CD4-positive, alpha-beta T cell treated with Interleukin-6 for 4 hours (primary cell): ENCODE results near the gene RXRA.
A peak's percentile ranks its signal among the peaks of the same experiment; 100 is the strongest.

Experiments used
- DNase-seq: peaks from one replicate; pipeline ENCODE4 v3.0.0-alpha.2; 2020; ENCODE audit warnings: mixed read lengths

The RXRA gene

DNA sequence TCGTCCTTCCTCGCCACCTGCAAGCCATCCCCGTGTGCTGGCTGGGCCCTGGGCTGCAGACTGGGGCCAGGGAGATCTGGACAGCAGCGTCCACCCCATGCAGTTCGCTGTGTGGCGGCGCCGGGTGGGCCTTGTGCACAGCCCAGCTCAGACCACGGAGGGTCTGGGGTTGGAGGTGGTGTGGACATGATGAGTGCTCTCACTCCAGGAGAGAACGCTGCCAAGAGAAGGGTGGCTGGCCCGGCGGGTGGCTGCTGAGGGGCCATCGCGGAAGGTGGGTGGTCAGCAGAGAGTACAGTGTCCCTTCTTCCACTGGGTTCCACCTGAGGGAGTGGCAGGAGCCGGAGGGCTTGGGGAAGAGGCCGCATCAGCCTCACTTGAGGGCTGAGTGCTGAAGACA, 44.4 kb downstream of the RXRA start:
- no peak for DNase-seq

DNA sequence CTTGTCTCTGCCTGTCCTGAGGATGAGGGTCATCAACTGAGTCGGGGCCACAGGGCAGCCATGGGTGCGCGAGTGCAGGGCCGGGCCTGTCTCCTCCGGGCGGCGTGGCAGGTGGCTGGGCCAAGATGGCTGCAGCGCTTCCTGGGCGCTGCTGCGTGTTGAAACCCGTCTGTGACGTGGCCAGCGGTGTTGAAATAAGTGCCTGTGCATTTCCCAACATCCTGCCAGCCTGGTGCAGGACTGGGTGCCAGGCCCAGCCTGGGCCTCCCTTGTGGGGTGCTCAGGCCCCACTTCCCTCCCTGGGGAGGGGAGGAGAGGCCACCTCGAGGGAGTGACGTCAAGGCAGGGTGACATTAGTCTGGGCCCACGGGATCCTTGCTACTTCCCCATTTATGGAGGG, 45.5 kb downstream of the RXRA start:
- no peak for DNase-seq

DNA sequence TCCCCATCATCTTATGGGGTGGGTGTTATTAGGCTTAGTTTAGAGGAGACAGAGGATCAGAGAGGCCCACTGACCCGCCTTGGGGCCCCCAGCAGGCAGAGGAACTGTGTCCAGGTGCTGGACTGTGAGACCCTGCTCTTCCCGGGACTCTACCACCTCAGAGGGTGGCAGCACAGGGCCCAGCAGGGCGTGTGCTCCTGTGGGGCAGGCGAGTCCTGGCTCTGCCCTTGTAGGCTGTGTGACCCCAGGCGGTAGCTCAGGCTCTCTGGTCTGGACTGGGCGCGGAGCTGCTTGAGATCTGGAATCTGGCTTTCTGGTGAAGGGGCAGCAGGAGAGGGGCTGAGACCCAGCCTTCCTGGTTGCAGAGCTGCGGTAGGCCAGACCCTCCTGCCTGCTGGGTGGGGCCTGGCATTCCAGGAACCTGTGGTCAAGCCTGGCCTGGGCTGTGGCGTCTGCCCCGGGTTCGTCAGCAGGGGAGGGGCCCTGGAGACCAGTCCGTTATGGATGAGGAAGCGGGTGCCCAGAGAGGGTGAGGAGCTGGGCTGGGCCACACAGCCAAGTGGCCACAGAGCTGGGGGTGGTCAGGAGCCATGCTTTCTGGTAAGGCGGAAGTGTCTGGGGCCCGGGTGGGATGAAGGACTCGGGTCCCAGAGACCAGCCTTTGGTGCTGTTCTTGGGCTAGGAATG, 46.5 kb downstream of the RXRA start:
- DNase-seq, result no peak

DNA sequence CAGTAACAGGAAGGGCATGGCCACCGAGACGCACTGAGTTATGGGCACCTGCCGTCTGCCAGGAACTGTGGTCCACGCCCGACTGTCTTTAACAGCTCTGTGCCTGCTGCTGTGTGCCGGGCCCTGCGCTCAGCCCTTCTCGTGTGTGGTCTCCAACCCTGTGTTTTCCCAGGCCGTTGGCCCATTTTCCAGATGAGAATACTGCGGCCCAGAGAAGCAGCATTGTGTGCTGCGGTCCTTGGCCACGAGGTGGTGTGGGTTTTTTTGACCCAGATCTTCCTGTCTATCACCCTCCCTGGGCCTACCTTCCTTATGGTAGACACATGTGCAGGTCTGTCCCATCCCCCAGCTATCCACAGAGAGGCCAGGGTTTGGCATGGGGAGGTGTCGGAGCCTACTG, 47.0 kb downstream of the RXRA start:
- DNase-seq, result no peak

DNA sequence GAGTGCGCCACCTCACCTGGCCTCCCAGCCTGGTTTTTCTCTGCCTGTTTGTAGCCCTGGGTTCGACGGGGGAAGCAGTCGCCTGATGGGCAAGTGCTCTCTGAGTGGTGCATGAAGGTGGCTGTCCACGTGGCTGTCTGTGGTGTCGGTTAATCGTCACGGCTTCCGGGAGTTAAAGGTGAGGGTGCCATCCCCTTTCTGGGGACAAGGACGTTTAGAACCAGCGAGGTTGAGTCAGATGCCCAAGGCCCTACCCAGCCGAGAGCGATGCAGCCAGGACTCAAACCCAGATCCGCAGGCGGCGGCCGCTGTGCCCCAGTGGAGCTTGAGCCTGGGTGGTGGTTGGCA, 47.7 kb downstream of the RXRA start:
- DNase-seq, result no peak

DNA sequence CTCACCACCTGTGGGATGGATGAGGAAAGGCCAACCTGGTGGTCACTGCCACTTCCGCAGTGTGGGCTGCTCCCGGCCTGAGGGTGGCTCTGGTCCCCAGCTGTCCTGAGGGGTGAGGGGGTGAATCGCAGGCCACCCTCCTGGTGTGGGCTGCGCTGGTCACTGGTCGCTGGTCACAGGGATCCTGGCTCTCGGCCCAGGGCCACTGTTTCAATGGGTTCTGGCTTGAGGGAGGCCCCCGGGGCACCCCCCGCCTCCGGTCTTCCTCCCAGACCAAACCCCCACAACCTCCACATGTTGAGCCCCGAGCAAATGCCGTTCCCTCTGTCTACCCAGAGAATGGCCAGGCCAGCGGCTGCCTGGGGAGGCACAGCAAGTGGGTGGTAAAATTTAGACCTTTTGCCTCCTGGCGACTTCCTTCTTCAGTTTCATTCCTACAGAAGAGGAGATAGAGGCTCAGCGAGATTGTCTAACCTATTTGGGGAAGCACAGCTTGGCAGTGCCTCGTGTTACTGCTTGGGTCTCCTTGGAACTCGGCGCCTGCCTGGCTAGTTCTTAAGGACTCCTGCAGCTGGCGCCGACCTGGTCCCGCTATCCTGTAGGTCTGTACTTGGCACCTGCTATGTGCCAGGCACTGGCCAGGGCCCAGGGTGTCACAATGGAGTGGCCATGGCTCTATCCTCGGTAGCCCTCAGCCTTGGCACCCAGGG, 48.2 kb downstream of the RXRA start:
- no peak for DNase-seq

DNA sequence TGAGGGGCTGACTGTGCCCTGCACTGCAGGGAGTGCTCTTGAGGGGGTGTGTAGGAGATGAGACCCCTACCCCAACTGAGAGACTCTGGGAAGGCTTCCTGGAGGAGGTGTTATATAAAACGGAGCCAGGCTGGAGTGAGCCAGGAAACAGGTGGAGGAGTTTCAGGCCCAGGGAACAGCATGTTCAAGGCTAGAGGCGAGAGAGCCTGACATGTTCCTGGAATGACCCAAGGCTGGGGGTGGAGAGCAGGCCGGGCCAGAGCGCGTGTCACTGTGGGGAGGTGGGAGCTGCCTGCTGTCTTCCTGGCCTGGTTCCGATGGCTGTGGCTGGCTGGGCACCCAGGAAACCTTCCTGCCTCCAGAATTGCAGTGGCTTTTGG, 48.7 kb downstream of the RXRA start:
- no peak for DNase-seq

DNA sequence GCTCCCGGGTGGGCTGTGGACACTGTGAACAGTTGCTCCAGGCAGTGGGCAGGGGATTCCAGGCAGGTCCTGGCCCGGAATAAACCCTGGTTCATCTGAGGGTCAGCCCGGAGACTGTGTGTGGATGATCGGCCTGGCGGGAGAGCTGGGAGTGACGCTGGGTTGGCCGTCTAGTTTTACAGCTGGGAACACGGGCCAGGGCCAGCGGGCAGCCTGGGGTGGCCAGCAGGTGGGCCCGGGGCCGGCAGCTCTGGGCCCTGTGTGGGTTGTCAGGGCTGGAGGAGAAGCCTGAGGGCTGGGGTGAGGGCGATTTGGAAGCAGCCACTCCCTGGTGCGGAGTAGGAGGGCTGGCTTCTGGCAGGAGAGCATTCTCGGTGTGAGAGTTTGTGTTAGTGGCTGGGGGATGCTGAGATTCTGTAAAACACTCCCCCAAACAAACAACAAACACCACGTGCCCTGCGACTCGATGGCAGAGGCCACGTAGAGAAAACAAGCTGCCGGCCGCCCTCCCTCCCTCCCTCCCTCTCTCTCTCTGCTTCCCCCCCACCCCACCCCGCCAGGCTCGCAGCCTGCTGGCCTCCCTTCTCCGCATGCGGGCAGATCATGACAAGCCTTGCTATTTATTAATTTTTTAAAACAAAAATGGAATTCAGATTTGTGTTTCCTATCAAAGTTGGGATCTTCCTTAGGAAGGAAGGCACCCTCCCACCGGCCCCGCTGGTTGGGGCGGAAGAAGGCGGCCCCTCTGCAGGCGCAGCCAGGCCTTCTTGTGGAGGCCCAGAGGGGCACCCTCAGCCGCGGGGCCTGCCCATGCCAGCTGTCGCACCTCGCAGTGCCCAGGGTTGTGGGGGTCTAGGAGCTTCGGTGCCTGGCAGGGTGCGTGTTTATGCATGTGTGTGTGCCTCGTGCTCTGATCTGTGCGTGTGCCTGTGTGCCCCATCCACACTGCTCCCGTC, 49.5 kb downstream of the RXRA start:
- DNase-seq, result no peak

DNA sequence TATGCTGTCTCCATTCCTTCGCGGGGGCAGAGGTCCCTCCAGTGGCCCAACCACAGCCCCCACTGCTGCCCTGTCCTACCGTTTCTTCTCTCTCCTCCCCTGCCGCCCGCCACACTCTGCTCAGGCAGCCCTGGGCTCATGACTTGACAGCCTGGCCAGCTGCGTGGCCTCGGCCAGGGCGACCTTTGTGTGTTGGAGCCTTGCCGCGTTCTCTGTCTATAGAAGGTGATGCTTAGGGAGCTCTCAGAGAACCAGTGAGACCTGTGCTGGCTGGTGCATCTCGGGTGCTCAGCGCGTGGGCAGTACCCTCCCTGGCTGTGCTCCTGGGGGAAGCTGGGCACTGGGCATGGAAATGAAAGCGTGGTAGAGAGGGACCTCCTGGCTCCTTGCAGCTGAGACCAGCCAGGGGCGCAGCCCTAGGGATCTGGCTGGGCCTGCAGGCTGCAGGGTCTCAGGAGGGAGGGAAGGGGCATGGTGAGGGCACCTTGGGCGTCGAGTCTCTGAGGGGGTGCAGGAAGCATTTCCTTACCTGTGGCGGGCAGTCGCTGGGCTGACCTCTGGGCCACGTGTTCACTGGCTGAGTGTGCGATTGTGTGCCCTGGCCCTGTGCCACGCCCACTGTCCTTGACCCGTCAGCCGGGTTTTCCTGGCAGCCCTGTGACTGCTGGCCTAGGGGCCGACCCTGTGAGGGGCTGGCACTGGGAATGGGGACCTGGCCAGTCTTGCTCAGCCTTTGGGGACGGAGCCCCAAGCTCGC, 50.3 kb downstream of the RXRA start:
- no peak for DNase-seq

DNA sequence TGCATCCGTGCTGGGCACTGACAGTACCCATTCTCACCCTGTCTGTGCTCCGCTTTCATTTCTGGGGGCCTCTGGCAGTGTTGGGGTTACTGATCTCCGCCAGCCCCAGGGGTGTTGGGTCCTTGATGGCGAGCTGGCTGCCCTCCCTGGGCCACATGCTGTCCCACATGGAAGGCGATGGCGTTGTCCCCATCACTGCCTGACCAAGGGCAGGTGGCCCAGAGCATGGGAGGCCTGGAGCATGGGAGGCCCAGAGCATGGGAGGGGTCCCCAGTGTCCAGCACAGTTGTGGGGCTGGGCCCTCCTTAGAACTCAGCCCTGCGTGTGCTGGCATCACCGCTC, 50.9 kb downstream of the RXRA start:
- no peak for DNase-seq

DNA sequence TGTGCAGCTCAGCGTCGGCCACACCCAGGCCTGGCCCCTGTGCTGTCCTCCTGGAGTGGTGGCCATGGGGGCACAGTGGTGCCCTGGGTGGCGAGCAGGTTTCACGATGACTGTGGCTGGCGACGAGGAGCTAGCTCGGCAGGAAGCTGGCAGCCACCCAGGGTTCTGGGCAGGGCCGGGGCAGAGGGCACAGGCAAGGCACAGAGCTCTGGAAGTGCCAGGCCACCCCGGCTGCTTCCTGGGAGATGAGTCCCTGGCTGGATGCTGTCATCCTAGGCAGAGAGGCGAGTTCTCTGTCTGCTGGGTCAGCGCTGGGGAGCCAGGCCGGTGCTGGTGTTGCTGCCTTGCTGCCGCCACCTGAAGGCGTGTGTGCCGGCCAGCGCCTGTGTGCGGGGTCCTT, 51.7 kb downstream of the RXRA start:
- peak; percentile 19 for DNase-seq

DNA sequence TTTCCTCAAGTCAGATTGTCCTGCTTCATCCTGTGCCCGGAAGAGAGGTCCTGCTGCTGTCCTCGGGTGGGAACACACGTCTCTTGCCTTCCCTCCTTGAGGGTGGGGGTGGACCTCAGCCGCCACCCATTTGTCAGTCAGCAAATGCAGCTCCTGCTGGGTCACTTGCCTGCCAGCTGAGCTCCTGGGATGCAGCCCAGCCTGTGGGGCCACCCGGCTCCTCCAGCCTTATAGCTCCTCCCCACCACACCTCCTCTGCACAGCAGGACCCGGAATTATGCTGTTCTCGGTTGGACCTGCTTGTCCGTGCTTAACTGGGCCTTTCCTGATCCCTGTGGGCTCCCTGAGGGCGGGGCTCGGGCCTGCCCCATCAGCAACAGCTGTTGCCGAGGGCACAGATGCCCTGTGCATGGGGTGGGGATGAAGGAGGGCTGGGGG, 52.7 kb downstream of the RXRA start:
- no peak for DNase-seq

DNA sequence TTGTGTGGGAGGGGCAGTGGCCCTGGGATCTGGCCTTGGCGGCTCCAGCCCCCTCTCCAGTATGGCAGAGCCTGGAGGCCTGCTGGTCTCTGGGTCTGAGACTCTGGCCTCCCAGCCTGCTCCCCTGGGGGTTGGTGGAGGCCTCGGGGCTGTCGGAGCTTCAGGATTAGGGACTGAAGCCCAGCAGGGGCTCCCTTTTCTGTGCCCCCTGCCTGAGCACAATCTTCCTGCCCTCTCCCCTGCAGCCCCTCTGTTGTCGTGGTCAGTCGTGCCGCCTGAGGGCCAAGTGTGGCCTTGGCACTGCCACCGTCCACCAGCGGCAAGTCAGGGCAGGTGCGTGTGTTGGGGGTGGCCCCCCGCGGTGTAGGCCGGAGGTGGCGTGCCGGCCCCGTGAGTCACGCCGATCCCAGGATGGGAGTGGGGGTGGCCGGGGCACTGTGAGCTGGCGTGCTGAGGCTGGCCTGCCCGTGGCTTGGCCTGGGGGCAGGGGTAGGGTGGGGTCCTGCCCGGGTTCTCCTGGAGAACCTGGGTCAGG, 53.6 kb downstream of the RXRA start:
- no peak for DNase-seq

DNA sequence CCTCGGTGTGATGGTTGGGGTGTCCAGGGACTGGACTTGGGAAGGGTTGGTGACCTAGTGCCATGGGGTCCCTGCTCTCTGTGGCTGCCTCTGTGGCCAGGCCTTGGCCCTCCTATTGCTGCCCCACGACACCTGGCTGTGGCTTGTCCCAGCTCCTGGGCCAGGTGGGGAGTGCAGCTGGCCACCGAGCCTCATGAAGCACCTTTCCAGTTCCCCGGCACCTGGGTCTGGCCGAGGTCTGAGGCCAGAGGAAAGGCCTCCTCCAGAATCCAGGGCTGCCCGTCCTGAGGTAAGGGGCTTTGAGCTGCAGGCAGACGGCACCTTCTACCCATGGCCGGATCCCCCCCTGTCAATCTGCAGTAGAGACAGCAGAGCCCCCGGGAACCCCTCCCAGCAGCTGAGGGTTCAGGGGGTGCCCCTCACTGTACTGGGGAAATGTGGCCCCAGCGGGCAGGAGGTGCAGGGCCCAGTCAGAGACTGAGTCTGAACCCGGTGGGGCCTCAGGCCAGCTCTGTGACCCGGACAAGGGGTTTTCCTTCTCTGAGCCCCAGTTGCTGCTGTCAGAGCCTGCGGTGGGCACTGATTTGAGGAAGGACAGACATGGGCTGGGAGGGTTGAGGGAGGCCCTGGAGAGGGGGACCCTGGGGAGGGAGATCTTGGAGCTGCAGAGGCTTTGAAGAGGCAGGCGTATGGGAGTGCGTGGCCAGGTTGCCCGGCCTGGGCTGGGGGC, 54.5 kb downstream of the RXRA start:
- DNase-seq, result no peak

DNA sequence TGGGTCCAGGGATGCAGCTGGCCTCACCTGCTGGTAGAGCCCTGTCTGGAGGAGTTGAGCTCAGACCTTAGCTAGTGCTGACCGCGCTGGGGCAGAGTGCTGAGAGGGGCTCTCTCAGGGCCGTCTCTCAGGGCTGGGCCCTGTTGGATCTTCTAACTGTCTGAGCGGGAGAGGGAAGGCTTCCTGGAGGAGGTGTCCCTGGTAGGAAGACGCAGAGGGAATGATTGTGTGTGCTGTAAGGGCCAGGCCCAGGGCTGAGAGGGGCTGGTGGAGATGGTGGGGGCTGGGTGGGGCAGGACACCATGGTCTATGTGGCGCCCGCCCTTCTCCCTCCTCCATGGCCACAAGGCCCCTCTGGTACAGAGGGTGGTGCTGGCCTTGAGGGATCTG, 55.0 kb downstream of the RXRA start:
- DNase-seq, result no peak

DNA sequence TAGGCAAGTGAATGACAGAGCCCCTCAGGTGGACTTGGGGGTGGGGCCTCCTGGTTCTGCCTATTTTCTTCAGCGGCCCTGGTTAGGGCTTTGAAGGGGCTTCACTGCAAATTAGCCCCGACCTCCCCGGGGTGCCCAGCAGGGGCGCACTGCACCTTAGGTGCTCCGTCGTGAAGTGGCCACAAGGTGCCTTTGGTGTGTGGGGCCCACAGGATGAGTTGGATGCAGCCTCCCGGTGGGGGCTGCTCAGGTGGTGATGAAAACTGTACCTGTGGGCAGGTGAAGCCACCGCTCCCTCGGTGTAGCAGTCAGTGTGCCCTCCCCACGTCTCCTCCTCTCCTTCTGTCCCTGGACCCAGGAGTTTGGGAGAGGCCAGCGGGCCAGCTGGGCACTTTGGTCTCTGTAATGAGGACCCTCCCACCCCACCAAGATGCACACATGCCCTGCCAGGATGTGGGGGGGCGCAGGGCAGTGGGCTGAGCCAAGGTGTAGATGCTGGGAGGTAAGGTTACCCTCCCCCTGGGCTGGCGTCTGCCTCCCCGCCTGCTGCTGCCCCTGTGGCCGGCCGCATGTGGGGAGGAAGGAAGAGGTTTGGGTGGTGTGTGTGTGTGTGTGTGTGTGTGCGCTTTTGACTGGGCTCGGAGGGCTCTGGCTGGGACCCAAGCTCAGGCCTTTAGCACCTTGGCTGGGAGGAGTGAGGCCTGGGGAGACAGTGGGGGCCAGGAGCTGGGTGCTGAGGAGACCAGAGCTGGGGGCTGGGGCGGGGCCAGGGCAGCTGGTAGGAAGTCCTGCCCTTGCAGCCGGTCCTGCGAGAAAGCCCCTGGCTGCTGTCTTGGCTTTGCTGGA, 55.6 kb downstream of the RXRA start:
- DNase-seq, result peak; percentile 48

DNA sequence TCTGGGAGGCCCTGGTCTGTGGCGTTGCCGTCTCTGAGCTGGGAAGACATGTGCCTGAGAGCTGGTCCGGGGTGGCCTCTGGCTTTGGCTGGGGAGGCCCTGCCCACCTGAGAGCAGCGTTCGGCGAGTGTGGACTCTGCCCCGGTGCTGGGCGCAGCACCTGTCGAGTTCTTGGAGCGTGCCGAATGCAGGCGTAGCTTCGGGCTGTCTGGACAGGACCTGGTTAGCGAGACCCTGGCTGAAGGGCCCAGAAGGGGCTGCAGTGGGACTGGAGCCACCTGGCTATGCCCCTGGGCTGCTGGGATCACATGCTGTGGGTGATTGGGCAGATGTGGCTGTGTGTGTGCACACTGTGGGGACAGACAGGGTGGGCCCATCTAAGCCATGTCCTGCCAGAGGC, 56.5 kb downstream of the RXRA start:
- no peak for DNase-seq

DNA sequence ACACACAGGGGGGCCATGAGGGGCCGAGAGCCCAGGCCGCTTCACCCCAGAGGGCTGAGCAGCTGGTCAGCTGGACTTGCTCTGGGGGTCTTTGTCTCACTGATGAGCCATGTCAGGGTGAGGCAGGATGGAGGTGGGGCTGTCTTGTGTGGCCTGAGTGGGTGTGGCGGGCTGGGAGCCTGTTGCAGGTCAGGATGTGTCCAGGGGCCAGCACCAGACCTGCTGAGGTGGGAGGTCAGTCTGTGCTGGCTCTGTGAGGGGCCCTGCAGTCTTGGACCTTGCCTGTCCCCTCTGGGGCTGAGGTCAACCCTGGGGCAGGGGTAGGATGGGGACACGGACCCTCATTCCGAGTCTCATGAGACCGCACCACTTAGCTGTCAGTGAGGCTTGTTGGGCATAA, 56.9 kb downstream of the RXRA start:
- DNase-seq, result no peak

DNA sequence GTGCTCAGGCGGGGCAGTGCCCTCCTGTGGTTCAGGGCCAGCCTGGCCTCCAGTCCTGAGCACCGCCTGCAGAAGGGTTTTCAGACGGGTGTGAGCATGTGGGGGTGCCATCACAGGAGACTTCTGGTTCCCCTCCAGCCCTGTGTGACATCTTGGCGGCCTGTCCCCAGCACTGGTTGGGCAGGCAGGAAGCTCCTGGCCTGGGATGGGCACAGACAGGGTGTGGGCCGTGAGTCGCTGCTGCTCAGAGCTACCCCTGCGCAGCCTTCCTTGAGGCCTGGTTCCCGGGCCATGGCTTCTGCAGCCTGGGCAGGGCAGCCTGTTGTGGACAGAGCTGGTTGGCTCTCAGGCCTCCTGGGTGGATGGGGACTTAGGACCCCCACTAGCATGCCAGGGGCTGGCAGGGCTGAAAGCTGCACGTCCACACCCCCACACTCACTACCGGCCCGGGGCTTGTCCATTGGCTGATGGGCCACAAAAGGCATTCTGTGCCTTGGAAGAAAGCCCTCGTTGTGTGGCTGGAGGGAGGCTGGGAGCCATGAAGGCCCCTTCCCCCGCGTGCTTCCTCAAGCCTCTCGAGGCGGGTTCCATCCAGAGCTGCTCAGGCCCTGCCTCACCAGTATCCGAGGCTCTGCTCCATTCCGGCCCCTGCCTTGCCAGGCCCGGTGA, 58.7 kb downstream of the RXRA start:
- DNase-seq, result no peak

DNA sequence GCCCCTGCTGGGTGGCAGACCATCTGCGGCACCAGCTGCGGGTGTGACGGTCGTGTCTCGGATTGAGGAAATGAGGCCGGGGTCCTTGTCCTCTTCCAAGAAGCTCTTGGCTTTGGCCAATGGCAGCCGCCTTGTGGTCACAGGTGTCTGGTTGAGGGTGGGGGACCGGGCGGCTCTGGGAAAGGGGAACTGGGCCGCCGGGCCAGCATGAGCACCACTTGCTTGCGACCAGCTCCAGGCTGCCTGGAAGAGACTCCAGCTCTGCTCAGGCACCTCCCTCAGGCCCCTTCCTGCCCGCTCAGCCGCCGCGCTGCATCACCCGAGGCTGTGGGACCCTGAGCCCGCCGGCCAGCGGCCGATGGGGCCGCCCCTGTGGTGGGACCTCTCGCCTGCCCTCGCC, 59.7 kb downstream of the RXRA start:
- no peak for DNase-seq
